RPMI8226 (cell line): ENCODE measurements around the gene OR9Q1.

Experiments used
- DNase-seq: peaks from one replicate; pipeline ENCODE4 v3.0.0-alpha.2; 2015

Gene OR9Q1

GRCh38 chr11:58039589-58039988 is 15.9 kb downstream of the OR9Q1 start:
- DNase-seq, result no peak

GRCh38 chr11:58043379-58043778 is 19.7 kb downstream of the OR9Q1 start:
- DNase-seq, result no peak

DNA sequence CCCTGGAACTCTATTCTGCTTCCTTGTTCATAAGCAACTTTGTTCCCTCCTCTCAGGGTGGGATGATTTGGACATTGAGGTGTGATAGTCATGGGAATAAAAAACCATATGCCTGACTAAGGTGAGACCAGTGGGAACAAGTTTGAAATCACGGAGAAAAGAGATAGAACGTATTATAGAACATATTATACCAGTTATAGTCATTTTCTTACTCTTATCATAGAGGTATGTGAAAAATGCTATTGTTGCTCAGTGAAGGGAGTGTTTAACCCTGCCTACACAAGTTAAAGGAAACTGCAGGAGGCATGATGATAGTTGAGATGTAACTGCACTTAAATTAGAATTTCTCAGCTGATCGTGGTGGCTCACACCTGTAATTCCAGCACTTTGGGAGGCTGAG is 22.6 kb downstream of the OR9Q1 start:
- no peak for DNase-seq

- DNase-seq, result no peak
Measured at GRCh38 chr11:58047818-58048217, 24.1 kb downstream of the OR9Q1 start.

DNA sequence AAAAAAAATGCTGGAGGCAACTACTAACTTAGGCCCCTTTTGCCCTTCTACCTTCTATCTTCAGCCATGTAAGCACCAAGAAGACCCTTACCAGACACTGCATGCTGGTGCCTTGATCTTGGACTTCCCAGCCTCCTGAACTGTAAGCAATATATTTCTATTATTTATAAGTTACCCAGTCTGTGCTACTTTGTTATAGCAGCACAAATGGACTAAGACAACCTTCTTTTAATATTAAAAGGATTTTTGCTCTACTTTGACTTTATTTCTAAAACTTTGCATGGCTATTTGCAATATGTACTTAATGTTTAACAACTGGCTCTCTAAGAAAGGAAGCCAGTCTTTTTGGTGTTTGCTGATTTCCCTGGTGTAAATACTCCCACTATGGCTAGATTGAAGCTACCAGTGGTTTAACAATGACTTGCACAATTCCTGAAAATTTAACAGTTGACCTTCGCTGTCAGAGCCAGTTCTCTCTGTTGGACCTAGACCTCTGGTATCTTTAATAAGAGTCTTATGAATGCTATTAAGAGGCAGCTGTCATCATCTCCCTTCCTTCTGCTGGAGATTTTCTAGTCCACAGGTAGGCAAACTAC is 32.2 kb downstream of the OR9Q1 start:
- no peak for DNase-seq

DNA sequence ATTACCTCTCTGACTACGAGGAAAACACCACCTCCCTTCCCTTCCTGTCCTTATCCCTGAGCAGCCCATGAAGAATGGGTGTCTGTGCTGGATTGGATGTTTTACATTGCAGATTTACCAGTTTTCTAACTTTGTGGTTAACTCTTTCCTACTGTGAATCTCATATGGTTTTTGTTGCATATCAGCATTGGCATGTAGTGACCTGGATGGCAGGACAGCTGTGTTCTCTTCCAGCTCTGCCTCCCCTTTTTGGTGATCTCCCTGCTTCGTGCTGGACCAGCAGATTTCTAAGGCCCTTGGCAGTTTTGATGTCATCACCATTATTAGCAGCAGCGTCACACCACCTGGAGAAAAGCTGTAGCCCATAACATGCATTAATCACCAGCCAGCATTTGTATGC is 33.8 kb downstream of the OR9Q1 start:
- no peak for DNase-seq

GRCh38 chr11:58058276-58059006 is 34.8 kb downstream of the OR9Q1 start:
- peak; percentile 16 for DNase-seq

- DNase-seq, result no peak
Measured at GRCh38 chr11:58059007-58059350, 35.3 kb downstream of the OR9Q1 start.

GRCh38 chr11:58060535-58060934 is 36.9 kb downstream of the OR9Q1 start:
- no peak for DNase-seq

GRCh38 chr11:58060939-58061672 is 37.4 kb downstream of the OR9Q1 start:
- no peak for DNase-seq

DNA sequence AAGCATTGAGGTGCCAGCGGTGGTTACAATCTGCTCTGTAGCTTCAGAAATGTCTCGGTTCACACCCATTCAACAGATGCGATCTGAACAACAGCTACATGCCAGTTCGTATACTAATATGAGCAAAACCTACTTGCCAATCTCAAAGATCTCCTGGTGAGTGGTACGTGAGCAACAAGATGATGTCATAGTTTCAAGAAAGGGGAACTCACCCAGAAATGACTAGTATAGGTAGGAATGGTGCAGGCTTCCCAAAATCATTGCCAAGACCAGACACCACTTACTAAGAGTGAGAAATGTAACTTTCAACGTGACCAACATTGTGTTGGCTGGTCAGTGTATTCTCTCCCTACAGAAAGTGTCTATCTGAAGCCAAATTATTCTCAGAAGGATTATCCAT is 38.1 kb downstream of the OR9Q1 start:
- DNase-seq, result no peak

- DNase-seq, result no peak
Measured at GRCh38 chr11:58067685-58068084, 44.0 kb downstream of the OR9Q1 start.

- no peak for DNase-seq
Measured at GRCh38 chr11:58068655-58069054, 45.0 kb downstream of the OR9Q1 start.

DNA sequence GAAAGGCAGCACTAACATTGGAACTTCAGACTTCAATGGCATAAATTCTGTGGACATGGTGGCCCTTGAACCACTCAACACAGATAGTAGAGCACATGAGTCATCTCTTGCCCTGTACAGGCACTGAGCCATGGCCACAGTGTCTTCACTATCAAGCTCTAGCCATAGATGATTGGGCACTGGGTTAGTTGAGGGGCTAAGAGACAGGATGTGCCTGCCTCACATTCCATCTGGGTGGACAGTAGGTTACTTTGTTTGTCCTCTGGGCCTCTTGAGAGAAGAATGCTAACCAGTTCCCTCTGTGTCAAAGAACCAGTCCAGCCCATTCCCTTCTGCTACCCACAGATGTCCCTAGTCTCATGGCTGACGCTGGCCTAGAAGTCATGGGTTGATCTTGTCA is 46.9 kb downstream of the OR9Q1 start:
- DNase-seq, result no peak

DNA sequence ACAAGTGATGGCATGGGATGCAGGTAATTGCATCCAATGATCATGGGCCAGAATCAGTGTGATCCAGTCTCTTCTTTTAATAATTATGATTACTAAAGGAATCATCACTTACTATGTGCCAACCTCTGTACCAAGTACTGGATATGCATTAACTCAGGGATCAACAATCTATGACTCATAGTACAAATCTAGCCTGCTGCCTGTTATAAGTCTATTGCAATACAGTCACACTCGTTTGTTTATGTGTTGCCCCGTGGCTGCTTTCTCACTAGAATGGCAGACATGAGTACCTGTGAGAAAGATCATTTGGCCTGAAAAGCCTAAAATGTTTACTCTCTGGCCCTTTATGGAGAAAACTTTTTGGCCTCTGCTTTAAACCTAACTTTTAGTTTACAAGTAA is 52.1 kb downstream of the OR9Q1 start:
- no peak for DNase-seq

- no peak for DNase-seq
Measured at GRCh38 chr11:58086528-58086927, 62.8 kb downstream of the OR9Q1 start.

- no peak for DNase-seq
Measured at GRCh38 chr11:58097437-58097836, 73.8 kb downstream of the OR9Q1 start.

GRCh38 chr11:58121096-58121495 is 97.4 kb downstream of the OR9Q1 start:
- DNase-seq, result no peak

- DNase-seq, result no peak
Measured at GRCh38 chr11:58125469-58125868, 101.8 kb downstream of the OR9Q1 start, which contains the start of gene OR9I1. OR9I1 (minus strand) TSS chr11:58125530; CDS start chr11:58119444, 6,086 bp downstream.

GRCh38 chr11:58127350-58127749 is 103.7 kb downstream of the OR9Q1 start:
- DNase-seq, result no peak

DNA sequence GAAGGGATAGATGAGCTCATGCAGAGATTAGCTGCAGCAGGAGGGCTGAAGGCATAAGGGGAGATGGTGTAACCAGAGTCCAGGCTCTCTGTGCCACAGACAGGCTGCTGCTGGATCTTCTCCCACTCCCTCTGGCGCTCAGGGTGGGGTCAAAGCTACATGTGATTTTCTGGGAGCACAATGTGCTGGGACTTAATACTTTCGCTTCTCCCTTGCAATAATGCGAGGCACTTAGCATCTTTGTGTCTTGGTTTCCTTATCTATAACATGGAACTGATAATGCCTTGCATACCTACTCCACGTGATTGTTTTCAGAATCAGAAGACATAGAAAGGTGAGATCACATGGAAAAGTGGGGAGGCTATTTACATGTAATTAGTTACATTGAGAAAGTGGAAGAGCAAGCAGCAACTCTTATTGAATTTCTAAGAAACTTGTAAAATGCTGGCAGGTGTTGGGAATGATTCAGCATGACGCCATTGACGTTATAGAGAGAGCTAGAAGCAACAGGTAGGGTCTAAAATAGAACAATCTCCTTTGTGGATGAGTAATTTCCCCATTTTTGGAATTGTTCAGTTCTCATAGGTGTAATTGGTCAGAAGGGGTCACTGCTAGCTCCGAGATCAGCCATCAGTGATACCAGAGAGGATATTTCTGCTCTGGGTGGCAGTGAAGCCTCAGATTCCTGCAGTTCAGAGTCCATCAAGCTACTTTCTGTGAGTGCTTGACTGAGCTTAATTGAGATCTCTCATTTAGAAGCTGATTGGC is 109.8 kb downstream of the OR9Q1 start:
- DNase-seq, result no peak

- DNase-seq, result no peak
Measured at GRCh38 chr11:58134151-58134550, 110.5 kb downstream of the OR9Q1 start.

DNA sequence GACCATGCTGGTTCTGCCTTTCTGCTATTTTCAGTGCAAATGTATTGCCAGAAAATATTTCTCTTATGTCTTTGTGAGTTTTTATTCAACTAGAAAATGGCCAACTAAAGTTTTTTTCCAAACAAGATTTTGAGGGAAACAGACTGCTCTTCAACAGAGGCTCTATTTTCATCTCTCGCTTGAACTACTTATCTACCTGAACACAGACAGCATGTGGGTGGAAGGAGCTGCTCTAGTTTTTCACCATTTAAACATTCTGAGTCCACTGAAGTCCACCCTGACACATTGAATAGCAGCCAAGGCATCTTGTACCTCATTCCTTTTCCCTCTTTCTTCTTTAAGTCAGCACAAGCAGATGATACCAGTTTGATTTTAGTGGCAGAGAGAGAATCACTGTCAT is 111.5 kb downstream of the OR9Q1 start:
- no peak for DNase-seq
